ENCODE data around the gene ARL5C.
"Not testable (repeated sequence)": the region's sequence is repeated elsewhere in the genome, so short reads cannot be mapped to it uniquely, and the experiment has no call there.

ARL5C gene

GRCh38 chr17:39139161-39139511 lies 26.8 kb downstream of the ARL5C start:
- DNase-seq = peak; percentile 59

DNA sequence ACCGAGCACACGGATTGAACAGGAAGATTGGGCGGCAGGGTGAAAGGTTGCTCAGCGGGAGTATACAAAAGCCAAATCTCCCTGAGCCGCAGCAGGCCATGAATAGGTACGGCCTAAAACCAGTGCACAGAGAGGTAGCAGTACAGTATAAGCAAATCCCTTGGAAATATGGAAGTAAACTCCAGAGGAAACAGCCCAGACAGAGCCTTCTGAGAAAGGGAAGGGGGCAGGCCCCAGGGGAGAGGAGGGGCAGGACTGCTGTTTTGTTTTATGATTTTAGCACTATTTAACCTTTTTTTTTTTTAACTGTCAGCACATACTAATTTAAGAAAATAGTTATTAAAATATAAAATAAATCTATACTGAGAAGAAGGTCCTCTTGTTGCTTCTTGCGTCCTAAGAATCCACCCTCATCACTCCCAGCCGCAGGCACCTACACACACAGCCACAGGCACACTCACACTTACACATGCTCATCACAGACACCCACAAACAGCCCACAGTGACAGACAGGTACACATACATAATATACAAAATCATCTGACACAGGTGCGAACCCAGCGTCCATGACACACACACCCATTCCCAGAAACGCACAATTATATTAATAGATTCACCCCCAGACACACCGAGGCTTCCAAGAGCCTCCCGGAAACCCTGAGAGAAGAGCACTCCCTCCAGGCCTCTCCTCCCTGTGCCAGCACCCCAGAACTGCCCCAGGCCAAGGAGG lies 27.4 kb downstream of the ARL5C start:
- no peak for DNase-seq

GRCh38 chr17:39134878-39135277 lies 31.1 kb downstream of the ARL5C start:
- DNase-seq = no peak

GRCh38 chr17:39132192-39132610 lies 33.8 kb downstream of the ARL5C start:
- DNase-seq = peak; percentile 76

- no peak for DNase-seq
These were observed 34.3 kb downstream of the ARL5C start for GRCh38 chr17:39131616-39132015.

DNA sequence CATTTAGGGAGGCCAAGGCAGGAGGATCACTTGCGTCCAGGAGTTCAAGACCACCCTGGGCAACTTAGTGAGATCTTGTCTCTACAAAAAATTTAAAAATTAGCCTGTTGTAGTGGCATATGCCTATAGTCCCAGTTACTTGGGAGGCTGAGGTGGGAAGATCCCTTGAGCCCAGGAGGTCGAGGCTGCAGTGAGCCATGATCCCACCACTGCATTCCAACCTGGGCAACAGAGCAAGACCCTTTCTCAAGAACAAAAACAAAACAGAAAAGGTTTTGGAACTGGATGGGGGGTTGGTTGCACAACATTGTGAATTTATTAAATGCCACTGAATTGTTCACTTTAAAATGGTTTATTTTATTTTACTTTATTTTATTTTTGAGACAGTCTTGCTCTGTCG lies 35.8 kb downstream of the ARL5C start:
- DNase-seq = no peak

DNA sequence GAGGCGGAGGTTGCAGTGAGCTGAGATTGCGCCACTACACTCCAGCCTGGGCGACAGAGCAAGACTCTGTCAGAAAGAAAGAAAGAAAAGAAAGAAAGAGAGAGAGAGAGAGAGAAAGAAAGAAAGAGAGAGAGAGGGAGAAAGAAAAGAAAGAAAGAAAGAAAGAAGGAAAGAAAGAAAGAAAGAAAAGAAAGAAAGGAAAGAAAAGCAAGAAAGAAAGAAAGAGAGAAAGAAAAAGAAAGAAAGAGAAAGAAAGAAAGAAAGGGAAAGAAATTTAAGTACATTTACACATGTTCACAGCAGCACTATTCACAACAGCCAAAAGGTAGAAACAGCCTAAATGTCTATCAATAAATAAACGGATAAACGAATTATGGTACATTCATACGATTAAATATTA lies 36.4 kb downstream of the ARL5C start:
- DNase-seq = not testable (repeated sequence)

- DNase-seq = no peak
These were observed 39.5 kb downstream of the ARL5C start for GRCh38 chr17:39126436-39126835.

- no peak for DNase-seq
These were observed 40.7 kb downstream of the ARL5C start for GRCh38 chr17:39125143-39125875.

- no peak for DNase-seq
These were observed 42.3 kb downstream of the ARL5C start for GRCh38 chr17:39123627-39124026.

GRCh38 chr17:39122991-39123390 lies 43.0 kb downstream of the ARL5C start:
- DNase-seq = no peak

- DNase-seq = not testable (repeated sequence)
These were observed 44.0 kb downstream of the ARL5C start for GRCh38 chr17:39121919-39122318.

GRCh38 chr17:39118674-39119419 lies 47.1 kb downstream of the ARL5C start:
- DNase-seq = no peak

- DNase-seq = no peak
These were observed 49.7 kb downstream of the ARL5C start for GRCh38 chr17:39116224-39116623.

DNA sequence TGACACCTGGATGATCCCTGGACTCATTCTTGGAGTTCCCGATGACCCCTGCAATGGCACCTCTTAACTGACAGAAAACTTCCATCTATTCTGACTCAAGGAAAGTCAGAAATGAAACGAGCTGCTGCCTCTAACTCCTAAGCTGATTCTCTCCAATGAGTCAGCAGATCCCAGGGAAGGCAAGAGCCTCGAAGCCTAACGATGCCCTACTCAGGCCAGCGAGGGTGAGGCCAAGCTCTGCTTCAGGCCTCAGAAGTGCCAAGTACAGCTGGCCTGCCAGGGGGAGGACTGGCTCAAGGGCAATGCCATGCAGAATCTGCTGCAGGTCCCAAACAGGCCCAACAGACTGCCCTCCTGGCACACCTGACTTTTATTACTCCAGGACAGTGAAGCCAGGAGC lies 50.8 kb downstream of the ARL5C start:
- peak; percentile 8 for DNase-seq

DNA sequence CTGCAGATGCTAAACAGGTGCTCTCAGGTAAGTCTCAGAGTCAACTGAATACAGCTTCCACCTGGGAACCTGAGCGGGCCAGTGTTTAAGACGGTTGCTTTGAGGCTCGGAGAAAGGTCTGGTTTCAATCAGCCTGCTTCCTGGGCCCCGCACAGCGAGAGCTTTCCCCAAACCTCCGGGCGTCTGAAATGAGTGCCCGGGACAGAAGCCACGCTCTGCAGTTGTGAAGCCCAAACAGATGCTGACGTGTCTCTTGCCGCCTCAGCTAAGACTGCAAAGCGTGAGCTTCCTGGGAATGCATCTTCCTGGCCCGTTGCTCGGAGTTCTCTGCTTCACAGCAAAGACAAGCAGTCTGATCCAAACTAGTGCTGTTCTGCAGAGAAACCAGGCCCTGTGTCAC lies 51.2 kb downstream of the ARL5C start:
- DNase-seq = no peak

DNA sequence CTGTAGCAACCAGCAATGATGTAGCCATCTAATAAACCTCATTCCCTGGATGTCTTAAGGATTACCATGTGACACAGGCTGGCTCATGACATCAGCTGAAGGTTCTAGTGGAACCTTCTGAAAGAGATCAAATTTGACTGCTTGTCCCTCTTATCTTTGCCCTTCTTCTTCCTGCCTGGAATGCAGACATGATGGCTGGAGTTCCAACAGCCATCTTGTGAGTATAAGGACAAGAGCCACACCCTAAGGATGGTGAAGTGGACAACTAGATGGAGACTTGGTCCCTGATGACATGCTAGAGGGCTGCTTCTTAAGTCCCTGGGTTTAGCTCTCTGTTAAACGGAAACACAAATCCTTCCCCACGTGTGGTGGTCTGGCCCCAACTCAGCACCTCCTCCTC lies 52.1 kb downstream of the ARL5C start:
- no peak for DNase-seq

DNA sequence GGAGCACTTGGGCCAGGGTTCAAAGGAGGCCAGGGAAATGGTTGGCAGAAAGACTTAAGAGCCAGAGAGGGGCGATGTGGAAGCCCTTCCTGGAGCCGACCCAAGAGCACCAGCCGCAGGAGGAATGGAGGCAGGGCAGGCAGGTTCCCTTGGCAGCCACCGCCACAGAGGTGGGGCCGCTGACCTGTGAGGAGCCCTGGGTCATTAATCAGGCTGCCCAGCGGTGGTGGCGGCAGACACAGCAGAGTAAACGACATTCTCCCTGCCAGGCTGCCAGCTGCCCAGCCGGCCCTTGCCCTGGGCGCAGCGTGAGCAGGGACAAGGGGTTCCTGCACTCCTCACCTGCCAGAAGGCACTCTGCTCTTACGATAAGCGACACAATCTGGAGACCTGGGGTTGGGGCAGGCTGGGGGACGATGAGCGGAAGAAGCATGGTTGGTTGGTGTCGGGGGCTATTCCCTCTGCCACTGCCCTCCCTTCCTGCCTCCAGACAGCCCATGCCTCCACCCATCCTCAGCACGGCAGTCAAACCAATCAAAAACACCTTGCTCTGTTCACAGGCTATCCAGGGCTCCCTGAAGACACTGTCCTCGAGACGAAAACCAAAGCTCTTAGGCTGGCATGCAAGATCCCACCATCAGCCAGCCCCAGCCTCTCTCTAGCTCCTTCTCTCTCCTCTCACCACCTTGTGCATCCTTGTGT lies 55.4 kb downstream of the ARL5C start:
- DNase-seq = no peak

DNA sequence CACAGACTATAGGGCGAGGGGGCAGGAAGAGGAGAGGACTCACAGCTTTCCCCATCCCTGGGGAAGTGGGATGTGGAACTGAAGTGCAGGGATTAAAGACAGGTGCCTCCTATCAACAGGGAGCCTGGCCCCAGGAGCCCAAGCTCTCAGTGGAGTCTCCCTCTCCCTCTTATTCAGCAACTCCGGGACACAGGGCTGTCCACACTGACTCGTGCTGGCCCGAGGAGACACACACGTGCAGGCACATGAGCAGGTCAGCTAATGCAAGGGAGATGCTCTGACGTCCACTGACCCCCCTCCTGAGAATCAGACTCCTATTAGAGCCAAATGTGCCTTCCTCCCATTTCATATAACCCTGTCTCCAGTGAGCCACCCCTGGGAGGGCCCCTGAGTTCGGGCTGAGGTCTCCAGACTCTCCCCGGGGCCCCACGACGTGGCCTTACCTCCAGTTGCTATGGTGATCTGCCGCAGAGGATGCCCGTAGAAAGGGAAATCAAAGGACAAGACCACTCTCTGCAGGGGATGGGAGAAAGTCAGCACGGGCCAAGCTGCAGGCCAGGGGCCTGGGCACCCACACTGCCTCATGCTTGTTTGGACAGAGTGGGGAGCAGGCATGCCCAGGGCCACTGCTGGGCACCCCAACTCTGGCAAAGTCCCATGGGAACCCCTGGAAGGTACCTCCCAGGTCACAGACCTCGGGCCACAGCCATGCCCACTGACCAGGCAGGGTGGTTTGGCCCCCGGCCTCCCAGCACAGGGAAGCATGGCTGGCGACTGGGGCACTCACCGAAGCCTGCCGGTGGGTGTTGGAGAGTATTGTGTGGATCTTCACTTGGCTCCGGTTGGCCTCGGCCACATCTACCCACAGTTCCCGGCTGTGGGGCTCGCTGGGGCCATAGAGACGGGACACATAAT lies 57.2 kb downstream of the ARL5C start:
- no peak for DNase-seq

DNA sequence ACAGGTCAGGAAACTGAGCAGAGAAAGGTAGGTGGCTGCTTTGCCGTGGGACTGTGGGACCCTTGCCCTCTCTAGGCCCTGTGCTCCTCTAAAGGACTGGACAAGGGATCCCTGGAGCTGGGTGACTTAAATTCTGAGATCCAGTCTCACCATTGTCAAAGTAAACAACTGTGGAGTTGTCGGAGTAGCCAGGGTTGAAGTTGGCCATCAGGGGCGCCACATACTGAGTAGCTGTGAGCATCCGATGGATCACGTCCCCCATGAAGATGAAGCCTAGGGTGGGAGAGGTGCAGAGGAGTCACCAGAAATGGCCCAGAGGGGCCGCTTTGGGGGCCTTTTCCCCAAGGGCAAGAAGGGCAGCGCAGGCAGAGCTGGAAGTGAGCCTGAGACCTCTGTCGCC lies 58.0 kb downstream of the ARL5C start:
- DNase-seq = no peak

DNA sequence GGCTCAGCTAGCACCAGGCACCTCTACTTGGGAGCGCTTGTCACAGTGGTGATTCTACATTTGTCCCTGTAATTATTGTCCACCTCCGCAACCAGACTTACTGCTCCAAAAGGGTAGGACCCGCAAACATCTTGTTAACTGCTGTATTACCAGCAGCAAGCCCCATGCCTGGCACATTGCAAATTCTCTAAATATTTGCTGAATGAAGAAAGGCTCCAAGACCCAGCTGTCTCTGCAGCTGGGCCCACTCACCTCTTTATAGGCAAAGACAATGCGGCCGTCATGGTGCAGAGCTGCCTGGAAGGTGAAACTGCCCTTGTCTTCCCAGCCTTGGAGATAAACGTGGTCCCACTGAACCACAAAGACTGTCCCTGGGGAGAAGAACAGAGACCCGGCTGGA lies 58.8 kb downstream of the ARL5C start:
- DNase-seq = no peak
